HG03196 (cell line): ENCODE measurements around the gene LONRF2.

Experiments used
- ATAC-seq: cut with Tn5 transposase; IDR thresholded peaks from one replicate; pipeline ENCODE4 v1.9.1; 2021; ENCODE audit not compliant: unreplicated experiment

Gene LONRF2

DNA sequence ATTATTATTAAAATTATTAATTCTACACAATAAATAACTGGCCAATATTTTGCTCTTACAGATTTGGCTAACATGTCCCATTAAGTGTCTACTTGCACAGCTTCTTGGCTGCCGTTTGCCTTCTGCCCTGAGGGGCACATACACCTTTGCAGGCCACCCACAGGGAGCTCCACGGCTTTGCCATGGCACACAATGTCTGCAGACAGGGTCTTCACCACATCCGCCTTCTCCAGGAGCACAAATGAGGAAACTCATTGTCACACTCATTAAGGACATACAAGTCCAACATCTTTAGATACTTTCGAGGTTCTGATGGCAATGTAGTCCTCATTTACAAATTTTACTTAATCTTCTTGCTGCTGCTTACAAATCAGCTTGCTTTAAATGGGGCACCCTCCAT, 45.6 kb downstream of the LONRF2 start:
- no peak for ATAC-seq

DNA sequence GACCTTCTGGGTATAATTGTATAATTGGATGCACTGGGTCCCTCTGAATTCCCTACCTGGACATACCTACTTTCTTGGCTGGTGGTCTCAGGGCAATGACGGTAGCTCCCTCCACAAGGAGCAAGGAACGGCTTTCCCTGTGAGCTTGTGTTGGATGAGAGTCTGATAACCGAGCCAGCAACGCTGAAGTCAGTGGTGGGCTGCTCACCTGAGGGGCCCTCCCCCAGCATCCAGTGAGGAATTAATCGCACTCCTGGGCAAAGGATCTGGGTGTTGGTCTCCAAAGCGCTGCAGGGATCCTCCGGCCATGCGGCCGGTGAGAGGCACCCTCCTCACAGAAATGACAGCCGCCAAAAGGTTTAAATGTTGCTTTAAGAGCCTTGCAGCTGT, 47.1 kb downstream of the LONRF2 start:
- no peak for ATAC-seq

DNA sequence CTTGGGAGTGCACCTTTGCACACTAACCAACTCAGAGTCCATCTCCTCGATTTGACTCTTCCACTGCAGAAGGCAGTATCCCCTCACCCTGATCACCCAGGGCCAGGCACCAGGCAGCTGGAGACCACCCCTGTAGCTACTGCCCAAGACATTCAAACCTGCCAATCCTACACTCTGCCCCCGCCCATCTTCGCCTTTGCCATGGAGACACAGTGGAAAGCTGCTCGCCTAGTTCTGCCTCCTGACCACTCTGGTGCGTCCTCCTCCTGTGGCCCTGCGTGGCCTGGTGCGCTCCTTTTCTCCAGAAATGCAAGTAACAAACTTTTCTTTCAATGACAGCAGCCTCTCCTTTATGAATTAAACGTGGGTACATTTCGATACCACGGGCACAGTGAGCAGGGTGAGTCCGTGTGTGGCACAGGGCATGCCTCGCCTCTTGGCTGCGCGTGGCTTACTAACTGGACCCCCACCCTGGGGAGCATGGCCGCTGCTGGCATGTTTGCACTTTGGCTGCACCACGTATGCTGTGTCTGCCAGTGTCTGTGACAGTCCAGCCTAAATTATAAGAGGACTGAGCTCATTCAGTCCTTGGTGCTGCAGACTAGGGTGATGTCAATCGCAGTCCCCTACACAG, 47.6 kb downstream of the LONRF2 start:
- no peak for ATAC-seq

DNA sequence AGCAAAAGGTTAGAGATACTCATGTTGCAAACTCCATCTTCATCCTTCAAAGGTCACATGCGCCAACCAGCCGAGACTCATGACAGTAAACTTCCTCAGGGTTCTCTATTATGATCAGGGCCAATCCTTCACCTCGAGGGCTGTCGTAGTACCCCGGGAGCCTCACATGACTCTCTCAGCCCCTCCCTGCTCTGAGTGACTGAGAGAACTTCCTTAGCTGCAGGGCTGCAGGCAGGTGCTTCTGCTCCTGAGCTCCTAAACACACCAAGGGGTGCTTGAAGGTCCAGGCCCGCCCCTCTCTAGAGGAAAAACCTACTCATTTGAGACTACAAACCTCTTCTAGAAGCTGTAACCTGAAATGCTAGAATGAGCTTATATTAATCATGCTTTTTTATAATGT, 48.2 kb downstream of the LONRF2 start:
- ATAC-seq: no peak

DNA sequence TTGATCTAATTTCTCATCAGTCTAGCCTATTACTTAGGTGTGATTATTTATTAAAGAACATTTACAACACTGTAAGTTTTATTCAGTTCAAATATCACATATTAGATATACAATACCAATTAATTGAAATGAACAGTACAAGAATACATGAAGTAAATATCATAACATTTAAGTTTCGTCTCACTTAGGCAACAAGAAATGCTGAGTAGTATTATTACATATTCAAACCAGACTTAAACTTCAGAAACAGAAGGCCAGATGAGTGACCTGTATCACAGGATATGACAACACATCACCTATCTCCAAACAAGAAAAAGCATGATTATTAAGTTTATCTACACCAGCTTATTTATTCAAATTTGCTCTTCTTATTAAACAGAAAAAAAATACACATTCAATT, 48.9 kb downstream of the LONRF2 start:
- no peak for ATAC-seq

DNA sequence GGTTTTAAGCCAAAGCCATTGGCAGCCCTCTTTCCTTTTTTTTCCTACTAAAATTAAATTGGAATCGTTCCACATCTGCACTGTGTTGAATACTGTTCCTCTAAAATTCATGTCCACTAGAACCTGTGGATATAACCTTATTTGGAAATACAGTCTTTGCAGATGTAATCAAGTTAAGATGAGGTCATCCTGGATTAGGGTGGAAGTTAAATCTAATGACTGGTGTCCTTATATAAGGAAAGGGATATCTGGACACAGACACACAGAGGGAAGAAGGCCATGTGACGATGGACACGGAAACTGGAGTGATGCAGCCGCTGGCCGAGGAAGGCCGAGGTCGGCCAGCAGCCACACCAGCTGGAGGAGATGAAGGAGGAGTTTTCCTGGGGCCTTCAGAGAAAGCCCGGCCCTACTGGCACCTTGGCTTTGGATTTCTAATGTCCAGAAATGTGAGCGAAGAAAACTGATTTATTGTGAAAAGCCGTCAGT, 49.4 kb downstream of the LONRF2 start:
- no peak for ATAC-seq

DNA sequence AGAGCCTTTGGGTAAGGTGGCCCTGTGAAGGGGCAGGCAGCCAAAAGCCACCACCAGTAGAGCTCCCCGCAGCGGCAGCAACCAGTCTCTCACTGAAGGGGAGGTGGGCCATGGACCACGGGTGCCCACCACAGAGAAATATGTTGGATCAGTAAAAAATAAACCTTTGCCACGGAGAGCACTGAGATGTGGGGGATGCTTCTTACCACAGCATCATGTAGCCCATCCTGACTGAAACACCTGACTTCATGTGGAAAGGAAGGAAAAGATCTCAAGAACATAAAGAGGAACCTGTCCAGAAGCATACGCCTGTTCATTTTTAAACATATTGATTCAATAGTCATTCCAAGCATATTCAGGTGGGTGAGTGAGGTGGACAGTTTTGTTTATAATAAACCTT, 51.1 kb downstream of the LONRF2 start:
- ATAC-seq: no peak

DNA sequence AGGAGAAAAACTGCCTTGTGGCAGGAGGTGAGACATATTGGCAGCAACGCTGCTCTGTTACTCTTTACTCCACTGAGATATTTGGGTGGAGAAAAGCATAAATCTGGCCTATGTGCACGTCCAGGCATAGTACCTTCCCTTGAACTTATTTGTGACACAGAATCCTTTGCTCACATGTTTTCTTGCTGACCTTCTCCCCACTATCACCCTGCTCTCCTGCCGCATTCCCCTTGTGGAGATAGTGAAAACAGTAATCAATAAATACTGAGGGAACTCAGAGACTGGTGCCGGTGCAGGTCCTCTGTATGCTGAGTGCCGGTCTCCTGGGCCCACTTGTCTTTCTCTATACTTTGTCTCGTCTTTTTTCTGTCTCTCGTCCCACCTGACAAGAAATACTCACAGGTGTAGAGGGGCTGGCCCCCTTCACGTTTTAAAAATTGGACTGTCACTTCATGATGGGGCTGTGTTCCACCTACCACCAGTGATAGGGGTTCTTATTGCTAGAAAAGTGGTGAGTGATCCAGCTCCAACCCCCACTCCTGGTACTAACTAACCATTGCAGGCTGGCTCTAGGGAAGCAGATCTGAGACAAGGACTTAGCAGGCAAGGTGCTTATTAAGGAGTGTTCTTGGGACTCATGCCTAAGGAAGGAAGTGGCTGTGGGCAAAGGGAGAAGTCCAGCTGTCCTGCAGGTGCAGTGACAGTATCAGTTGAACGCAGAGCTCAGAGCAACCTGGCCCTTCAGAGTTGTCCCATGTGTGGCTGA, 51.7 kb downstream of the LONRF2 start:
- ATAC-seq: no peak

DNA sequence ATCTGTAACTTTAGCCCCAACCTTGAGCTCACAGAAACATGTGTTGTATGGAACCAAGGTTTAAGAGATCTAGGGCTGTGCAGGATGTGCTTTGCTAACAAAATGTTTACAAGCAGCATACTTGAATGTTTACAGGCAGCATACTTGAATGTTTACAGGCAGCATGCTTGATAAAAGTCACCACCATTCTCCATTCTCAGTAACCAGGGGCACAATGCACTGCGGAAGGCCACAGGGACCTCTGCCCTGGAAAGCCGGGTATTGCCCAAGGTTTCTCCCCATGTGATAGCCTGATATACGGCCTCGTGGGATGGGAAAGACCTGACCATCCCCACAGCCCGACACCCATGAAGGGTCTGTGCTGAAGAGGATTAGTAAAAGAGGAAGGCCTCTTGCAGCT, 52.4 kb downstream of the LONRF2 start:
- no peak for ATAC-seq

DNA sequence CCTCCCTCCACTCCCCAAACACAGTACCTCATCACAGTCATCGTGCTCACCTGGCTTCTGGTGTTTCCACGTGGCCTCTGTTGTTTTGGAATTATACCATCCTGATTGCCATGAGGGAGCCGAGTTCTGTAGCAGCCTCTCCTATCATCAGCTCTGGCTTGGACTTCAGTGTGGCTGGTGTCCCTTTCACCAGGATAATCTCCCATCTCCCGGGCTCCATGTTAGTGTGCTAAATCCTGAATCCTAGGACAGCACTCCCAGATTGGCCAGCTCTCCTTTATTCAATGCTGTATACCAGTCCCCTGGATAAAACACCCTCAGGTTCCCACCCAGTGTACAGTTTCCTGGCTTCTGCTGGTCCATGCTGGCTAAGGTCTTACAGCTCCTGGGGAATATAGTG, 53.3 kb downstream of the LONRF2 start:
- no peak for ATAC-seq

DNA sequence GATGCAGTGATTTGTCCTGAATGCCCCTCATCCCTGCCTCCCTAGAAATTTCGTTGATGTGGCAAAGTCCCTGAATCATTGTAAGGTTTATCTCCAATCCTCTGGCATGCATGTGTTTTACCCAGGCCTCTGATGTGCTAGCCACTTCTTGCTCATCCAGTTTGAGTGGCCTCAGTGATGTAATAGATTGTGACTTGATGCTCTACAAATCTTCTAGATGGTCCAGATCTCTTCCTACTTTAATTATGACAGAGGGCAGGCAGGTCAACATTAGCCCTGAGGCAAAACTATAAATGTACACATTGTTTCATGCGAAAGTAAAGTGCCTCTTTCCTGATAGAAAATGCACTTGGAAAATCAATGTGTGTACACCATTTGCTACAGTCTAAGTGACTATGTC, 54.5 kb downstream of the LONRF2 start:
- ATAC-seq: no peak

DNA sequence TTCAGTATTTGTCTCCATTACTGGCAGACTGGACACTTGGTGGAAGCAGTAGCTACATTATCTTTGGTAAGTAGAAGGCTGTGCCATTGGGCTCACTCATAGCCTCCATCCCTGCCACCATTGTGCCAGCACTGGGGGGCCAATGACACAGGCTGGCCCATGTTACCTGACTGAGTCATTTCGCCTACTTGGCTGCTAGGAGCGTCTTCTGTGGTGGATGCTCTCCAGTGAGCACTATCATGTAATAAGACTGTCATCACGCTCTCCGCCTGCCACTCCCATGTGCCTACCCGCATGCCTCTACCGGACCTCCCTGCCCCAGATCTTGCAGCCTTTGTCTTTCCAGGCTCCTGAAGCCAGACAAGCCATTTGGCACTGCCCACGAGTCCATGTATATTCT, 56.2 kb downstream of the LONRF2 start:
- no peak for ATAC-seq

DNA sequence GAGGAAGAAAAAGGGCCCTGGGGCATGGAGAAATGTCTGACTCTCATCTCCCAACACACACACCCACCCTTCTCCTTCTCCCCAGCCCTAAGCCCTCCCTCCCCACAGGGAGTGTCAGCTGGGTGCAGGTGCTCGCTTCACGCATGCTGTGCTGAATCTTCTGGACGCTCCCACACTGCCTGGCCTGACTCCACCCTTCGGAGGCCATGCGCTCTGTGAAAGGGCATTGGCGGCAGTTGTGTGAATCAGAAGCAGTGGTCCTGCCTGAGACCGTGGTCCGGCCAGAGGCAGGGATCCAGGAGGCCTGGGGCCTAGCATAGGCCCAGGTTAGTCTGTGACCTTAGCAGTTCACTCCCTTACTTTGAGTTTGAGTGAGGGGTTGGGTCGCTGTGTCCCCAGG, 57.1 kb downstream of the LONRF2 start:
- ATAC-seq: no peak

DNA sequence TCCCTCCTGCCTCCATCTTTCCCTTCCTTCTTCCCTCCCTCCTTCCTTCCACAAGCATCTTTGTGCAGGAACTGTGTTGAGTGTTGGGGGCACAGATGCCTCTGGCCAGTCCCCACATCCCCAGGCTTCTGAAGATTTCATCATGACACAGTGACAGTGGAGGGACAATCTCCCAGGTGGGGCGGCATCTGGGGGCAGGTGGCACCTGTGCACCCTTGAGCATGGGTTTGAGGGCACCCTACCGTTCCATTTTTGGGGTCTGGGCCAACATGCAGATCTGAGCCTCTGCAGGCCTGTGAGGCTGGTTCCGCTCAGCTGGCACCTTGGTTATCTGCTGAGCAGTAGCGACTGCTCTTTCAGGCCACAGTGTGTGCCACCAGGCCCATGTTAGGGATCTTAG, 57.6 kb downstream of the LONRF2 start:
- ATAC-seq: no peak

DNA sequence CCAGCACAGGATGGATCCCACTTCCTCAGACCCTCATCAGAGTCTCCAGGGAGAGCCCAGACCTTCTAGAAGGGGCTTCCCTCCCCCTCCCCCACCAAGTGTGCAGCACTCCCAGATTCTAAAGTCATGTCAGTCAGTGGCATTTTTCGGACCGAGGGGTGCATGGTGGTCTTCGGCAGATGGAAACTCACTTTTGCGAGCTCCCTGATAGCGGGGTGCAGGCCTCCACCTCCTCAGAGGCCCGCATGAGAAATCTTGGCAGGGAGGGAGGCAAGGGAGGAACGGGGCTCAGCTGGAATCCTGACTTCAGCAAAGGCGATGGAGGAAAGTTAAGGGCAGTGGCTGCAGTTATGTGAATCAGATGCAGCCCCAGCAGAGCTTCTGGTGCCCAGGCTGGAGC, 58.2 kb downstream of the LONRF2 start:
- ATAC-seq: no peak

DNA sequence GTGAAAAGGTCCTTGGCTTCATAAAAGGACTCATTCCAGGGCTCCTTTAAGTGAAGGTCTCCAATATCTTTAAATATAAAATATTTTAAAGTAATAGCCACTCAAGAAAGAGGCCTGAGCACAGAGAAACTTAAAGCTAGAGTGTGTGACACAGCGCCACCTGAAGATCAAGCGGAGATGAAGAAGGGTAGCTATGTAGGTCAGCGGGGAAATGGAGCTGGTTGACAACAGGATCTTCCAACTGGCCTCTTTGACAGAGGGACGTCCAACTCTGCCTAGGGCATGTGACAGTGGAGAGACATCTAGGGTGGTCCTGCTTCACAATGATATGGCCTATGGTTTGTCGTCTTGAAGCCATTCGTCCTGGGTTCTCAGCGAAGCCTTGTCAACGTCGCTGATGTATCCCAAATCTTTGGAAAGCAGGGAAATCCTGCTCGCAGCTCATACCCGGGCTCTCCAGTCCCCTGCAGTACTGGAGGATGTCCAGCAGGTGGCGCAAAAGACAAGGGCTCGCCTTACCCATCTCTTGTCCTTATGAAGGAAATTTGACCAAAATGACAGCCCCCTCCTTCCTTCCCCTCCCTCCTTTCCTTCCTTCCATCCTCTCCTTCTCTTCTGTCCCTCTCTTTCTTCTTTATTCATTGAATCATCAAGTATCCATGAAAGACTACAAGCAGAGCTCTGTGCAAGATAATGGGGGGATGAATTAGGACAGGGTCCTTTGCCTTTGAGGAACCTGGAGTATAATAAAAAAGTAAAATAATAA, 59.6 kb downstream of the LONRF2 start:
- no peak for ATAC-seq

DNA sequence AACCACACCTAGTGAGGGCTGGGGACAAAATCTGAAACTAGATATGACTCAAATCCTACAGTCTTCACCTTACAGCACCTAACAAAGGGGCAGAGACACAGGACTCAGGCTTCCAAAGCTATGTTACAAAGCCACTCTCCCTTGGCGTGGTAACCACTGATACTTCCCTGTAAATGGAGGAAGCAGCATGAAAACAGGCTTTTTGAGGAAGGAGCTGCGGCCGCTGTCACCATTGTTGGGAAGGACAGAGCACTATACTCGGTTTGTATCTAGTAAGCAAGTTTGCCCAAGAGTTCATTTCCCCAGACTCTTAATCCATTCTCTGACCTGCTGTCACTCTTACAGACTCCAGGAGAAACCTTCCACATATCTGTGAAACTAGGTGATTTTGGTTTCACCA, 60.3 kb downstream of the LONRF2 start:
- ATAC-seq: no peak

DNA sequence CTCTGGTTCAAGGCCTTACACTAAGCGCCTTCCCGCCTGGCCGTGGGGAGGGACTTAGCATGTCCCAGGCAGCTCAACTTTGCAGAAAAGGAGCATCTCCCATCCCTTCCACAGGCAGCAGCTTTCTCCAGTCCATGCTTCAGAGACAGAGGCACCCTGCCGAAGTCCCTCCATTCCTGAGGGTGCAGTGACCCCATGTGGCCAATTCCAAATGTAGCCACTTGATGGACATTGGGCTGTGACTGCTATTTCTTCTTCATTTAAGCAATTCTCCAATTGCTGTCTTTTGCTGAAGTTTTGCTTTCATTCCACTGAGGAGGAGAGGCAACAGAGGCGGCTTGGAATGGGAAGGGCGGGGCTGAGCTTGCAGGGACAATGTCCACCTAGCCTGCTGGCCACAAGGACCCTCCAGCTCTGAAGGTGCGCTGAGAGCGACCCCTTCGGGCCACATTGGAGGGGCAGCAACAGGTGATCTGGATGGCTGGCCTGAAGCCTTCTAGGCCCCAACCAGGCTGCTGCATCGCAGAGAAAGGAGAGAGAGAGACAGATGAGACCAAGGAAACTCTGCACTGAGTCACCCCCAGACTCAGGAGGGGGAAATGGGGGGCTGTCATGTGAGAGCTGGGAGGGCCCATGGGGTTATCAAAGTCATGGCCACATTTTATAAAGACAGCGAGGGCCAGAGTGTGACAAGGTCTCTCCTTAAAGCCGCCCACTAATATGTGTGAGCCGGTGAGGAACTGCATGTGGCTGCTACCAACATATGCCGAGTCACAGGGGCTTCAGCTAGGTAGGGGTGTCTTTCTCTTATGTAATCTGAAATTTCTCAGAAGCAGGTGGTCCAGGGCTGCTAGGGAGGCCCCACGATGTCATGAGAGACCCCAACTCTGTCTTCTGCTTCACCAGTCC, 61.3 kb downstream of the LONRF2 start:
- ATAC-seq: no peak

DNA sequence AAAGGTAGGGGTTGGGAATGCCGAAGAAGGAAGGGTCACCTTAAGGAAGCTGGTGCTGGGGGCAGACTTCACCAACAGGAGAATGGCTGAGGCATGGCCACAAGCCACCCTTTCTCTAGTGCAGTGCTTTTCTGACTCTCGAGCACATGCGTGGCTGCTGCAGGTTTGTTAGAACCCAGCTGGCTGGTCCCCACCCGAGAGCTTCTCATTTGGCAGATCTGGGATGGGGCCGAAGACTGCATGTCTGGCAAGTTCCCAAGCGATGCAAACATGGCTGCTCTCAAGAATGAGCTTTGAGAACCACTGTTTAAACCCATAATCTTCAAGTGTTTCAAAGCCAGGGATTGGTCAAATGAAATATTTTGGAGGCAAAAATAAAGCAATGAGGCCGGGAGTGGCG, 63.2 kb downstream of the LONRF2 start:
- ATAC-seq: no peak

DNA sequence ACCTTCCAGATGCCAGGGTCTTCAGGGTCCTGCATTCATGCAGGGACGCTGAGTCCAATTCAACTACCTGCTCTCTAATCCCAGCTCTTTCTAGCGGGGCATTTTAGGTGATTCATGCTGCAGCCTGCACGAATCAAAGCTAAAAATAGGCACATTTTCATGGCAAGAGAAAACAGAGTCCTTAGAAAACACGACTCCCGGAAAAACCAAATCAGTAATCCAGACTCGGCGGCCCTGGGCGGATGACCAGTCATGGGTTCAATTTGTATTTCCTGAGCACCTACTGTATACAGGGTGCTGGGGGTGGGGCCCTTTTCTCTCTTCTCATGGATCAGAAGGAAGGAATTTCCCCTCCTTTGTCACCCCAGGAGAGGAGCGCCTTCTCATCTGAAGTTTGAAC, 64.4 kb downstream of the LONRF2 start:
- no peak for ATAC-seq

DNA sequence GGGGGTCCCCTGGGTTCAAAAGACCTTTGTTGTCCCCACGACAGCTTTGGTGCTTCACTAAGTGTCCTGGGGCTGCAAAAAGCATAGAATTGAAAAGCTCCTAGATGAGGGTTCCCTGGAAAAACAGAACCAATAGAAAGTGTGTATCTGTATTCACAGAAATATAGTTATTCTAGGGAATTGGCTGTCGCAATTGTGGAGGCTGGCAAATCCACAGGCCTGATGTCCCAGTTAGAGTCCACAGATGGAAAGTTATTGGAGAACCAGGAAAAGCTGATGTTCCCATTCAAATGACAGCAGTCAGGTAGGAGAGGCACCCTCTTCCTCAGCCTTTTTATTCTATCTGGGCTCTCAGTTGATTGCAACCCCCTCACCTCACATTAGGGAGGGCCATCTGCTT, 65.5 kb downstream of the LONRF2 start:
- ATAC-seq: no peak
